Upper lobe of left lung (tissue), 6 donors: ENCODE data around the gene KIRREL3. TPM values are rescaled to one million over a fixed set of nuclear protein-coding genes. Genes with fewer than 3 reads are reported as not detected.

Experiments
- ATAC-seq, 2 donors: fragments of 200-7000 bp; cut with Tn5 transposase; one replicate each; pipeline ENCODE4 v1.9.1; 2022; ENCODE audit warnings: mild to moderate bottlenecking in 2 of 2, moderate library complexity in 2 of 2; ENCODE audit not compliant: low FRiP score in 2 of 2
- DNase-seq, 2 donors: peaks; one replicate each; pipeline ENCODE4 v3.0.0-alpha.2; 2019 to 2020
- H3K27ac ChIP-seq, 4 donors: fragments of 200-600 bp; sonication (generic); one replicate each; pipeline ENCODE4 v1.5.1; 2016 to 2019
- H3K27me3 ChIP-seq, 4 donors: fragments of 200-600 bp; sonication (generic); one replicate each; pipeline ENCODE4 v1.5.1; 2017 to 2019
- H3K36me3 ChIP-seq, 4 donors: fragments of 200-600 bp; sonication (generic); one replicate each; pipeline ENCODE4 v1.5.1; 2016 to 2019
- H3K4me1 ChIP-seq, 4 donors: fragments of 200-600 bp; sonication (generic); one replicate each; pipeline ENCODE4 v1.5.1; 2018 to 2019
- H3K4me3 ChIP-seq, 4 donors: fragments of 200-600 bp; sonication (generic); one replicate each; pipeline ENCODE4 v1.5.1; 2017 to 2019; ENCODE audit warnings: mild to moderate bottlenecking in 2 of 4, moderate library complexity in 1 of 4
- H3K9me3 ChIP-seq, 4 donors: fragments of 200-600 bp; sonication (generic); one replicate each; pipeline ENCODE4 v1.5.1; 2018 to 2019
- EP300 ChIP-seq, 4 donors: sonication (generic); formaldehyde crosslinking; IDR thresholded peaks; one replicate each; pipeline ENCODE4 v1.5.1; 2017; ENCODE audit warnings: antibody characterized with exemption in 4 of 4, control low read depth in 2 of 4
- POLR2A ChIP-seq, 4 donors: fragments of 450-650 bp; IDR thresholded peaks; one replicate each; pipeline ENCODE4 v1.5.1; 2016 to 2017; ENCODE audit warnings: antibody characterized with exemption in 4 of 4, mild to moderate bottlenecking in 2 of 4
- POLR2AphosphoS5 ChIP-seq, 2 donors: sonication (generic); formaldehyde crosslinking; IDR thresholded peaks; one replicate each; pipeline ENCODE4 v1.5.1; 2017; ENCODE audit warnings: antibody characterized with exemption in 2 of 2
- WGBS, 2 donors: methylation state at CpG; one replicate each; pipeline ENCODE4 v1.1.5; 2017 to 2018; 5-methylcytosine and 5-hydroxymethylcytosine counted together
- total RNA-seq, 6 donors: library from RNA; depleted of rRNA in 4 of 6; stranded (reverse); fragments of >200 nt in 4 of 6; gene quantifications; one replicate each; pipeline versions ENCODE4 v1.1.0 to v1.2.1, GENCODE V29; 2016 to 2021
- TF ChIP-seq, protein P1 (sequence below), 6 experiments: fragments of 450-650 bp in 4 of 6; fragments of 200-600 bp in 2 of 6; sonication (generic) in 2 of 6; IDR thresholded peaks; one replicate each; pipeline ENCODE4 v1.5.1; 2016 to 2019; ENCODE audit warnings: antibody characterized with exemption in 6 of 6
- donor health status: DM: no; HTN: no; CAD: no; lungs with moderate emphysema.
- donor health status: DM: no; HTN: yes; CAD: no; lungs with severe emphysema.

KIRREL3 gene
- total RNA-seq, 6 donors from 2014 or later = 0.22 to 0.24 TPM; not detected in 4

DNA sequence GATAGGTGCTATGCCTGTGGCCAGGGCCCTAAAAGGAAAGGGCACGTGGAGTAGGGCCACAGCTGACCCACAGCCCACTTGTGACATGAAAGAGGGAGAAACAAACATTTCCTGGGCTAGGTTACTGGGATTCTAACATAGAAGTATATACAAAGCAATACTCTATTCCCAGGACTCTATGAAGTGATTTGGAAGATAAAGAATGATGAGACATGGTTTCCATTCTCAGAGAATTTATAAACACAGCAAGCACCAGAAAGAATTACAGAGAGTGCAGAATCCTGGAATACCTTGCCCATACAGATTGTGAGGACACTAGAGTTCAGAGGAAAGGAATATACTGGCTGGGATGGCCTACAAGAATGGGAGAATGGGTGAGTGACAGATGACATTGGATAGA lies 86.4 kb downstream of the KIRREL3 start:
- H3K27me3 ChIP-seq = no peaks in the 10 kb centered on the region
- no peak overlapping the region for H3K4me3 ChIP-seq
- DNase-seq = no peak
- WGBS, 2 donors = 80 to 85% methylated on average over 1 of the region's 1 CpG
- no peak overlapping the region for H3K27ac ChIP-seq
- TF ChIP-seq, protein P1, sequence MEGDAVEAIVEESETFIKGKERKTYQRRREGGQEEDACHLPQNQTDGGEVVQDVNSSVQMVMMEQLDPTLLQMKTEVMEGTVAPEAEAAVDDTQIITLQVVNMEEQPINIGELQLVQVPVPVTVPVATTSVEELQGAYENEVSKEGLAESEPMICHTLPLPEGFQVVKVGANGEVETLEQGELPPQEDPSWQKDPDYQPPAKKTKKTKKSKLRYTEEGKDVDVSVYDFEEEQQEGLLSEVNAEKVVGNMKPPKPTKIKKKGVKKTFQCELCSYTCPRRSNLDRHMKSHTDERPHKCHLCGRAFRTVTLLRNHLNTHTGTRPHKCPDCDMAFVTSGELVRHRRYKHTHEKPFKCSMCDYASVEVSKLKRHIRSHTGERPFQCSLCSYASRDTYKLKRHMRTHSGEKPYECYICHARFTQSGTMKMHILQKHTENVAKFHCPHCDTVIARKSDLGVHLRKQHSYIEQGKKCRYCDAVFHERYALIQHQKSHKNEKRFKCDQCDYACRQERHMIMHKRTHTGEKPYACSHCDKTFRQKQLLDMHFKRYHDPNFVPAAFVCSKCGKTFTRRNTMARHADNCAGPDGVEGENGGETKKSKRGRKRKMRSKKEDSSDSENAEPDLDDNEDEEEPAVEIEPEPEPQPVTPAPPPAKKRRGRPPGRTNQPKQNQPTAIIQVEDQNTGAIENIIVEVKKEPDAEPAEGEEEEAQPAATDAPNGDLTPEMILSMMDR (IDR thresholded peaks at IDR 0.05) = no peak
- TF ChIP-seq POLR2AphosphoS5 (IDR thresholded peaks at IDR 0.05) = no peak
- no peak for TF ChIP-seq EP300 (IDR thresholded peaks at IDR 0.05)
- TF ChIP-seq POLR2A (IDR thresholded peaks at IDR 0.05) = no peak
- H3K9me3 ChIP-seq = no peaks in the 10 kb centered on the region
- H3K4me1 ChIP-seq = no peaks in the 10 kb centered on the region
- no peaks in the 10 kb centered on the region for H3K36me3 ChIP-seq
- ATAC-seq = no peak

DNA sequence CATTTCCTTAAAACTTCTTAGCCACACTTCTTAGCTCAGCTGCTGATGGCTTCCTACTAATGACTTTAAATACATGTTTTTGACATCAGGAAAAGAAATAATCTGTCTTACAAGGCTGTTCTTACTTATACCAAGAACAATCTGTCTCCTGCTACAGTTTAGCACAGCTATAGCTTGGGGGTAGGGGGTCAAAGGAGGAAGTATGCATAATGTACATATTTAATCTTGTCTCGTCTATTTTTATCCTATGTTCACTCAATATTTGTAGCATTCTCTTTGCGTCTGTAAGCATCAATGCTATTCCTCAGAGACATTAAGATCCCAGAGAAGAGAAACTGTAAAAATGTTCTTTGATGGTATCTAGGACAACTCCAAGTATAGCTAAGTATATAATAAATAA lies 96.0 kb downstream of the KIRREL3 start:
- Histone ChIP-seq H3K36me3 (no peaks in the 10 kb centered on the region), H3K4me1 (no peaks in the 10 kb centered on the region), H3K27ac (no peak overlapping the region), H3K4me3 (no peak overlapping the region), H3K9me3 (no peaks in the 10 kb centered on the region), H3K27me3 (no peaks in the 10 kb centered on the region)
- no peak for ATAC-seq
- no peak for DNase-seq
- no peak for TF ChIP-seq POLR2AphosphoS5 (IDR thresholded peaks at IDR 0.05)
- TF ChIP-seq POLR2A (IDR thresholded peaks at IDR 0.05) = no peak
- WGBS, 2 donors = 68 to 81% methylated on average over 2 of the region's 2 CpGs

DNA sequence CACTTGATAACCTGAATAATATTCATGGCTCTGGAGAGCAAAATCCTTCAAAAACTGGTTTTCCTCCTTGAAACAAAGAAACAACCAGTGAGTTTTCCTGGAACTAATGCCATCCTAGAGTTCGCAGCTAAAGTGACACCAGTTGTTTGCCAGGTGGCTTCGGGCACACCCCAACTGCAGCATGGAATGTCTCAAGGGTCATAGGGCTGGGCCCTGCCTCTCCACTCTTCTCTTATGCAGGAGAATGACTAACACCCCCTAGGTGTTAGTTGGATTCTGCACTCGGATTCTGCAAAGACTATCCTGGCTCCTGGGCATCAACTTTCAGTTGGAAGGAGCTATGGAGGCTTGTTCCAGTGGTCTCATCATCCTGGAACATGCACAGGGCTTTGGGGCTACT lies 98.8 kb downstream of the KIRREL3 start:
- Histone ChIP-seq H3K4me3 (no peak overlapping the region), H3K36me3 (no peaks in the 10 kb centered on the region), H3K27me3 (no peaks in the 10 kb centered on the region), H3K27ac (no peak overlapping the region), H3K4me1 (no peaks in the 10 kb centered on the region), H3K9me3 (no peaks in the 10 kb centered on the region)
- TF ChIP-seq POLR2AphosphoS5 (IDR thresholded peaks at IDR 0.05) = no peak
- no peak for TF ChIP-seq POLR2A (IDR thresholded peaks at IDR 0.05)
- TF ChIP-seq, protein P1 (IDR thresholded peaks at IDR 0.05) = no peak
- no peak for DNase-seq
- 33 to 44% methylated on average over 2 to 3 of the region's 3 CpGs for WGBS, 2 donors
- ATAC-seq = no peak

DNA sequence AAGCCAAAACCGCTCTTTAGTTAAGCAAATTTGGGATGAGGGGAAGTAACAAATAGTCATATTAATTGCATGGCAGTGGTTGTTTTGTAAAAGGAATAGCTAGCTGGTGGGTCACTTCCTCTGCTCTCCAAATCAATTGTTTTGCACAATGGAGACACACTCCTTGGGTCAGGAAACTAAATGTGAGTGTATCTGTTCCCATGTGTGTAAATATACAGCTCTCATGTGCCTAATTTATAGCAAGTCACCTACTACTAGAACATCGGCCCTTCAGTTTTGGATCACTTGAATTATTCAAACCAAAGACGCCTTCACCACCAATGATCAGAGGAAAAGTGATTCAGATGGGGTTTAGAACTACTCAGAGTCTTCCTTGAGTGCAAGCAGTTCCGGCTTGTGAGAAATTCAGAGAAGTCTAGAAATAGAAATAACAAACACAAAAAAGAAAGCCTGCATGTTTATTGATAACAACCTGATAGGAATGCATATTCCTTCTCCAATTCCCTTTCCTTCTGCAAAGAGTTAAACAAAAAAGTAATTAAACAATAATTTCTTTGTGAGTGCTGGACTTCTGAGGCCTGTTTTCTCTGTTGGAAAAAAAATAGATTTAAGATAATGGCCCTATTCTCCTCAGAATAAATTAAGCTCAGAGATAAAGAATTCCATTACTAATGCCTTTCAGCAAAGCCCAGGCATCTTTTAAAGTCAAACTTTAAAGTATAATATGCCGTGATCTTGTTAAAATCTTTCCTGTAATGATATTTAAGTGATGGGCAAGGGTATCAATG lies 100.4 kb downstream of the KIRREL3 start:
- no peak for TF ChIP-seq POLR2A (IDR thresholded peaks at IDR 0.05)
- no peak for TF ChIP-seq EP300 (IDR thresholded peaks at IDR 0.05)
- TF ChIP-seq POLR2AphosphoS5 (IDR thresholded peaks at IDR 0.05) = no peak
- TF ChIP-seq, protein P1 (IDR thresholded peaks at IDR 0.05) = no peak
- 75 to 76% methylated on average over 5 of the region's 5 CpGs for WGBS, 2 donors
- no peak for ATAC-seq
- Histone ChIP-seq H3K4me1 (no peaks in the 10 kb centered on the region), H3K27me3 (no peaks in the 10 kb centered on the region), H3K27ac (no peak overlapping the region), H3K4me3 (no peak overlapping the region), H3K9me3 (peaks cover 0 to 12% (median 7%) of the 10 kb centered on the region in 4 donors), H3K36me3 (no peaks in the 10 kb centered on the region)
- no peak for DNase-seq

DNA sequence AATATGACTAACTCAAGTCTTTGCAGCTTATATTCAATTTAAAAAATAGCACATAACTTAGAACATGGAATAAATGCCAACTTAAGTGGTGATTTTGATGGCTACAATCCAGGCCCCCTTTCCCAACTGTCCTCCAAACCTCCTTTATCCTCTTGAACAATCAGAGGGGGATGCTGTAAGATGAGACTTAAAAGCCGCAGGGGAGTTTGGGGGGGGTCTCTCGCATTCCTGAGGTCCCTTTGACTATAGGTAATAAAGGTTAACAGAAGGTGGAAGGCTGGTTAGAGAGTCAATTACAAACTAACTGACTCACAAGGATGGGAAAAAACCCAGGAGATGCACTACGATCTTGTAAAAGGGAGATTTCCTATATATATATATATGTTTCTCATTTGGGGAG lies 101.8 kb downstream of the KIRREL3 start:
- 81 to 86% methylated on average over 3 of the region's 3 CpGs for WGBS, 2 donors
- Histone ChIP-seq H3K27me3 (no peaks in the 10 kb centered on the region), H3K27ac (no peak overlapping the region), H3K4me1 (no peaks in the 10 kb centered on the region), H3K4me3 (no peak overlapping the region), H3K9me3 (peaks cover 0 to 12% (median 7%) of the 10 kb centered on the region in 4 donors), H3K36me3 (no peaks in the 10 kb centered on the region)
- ATAC-seq (no peak), DNase-seq (no peak)
- no peak for TF ChIP-seq EP300 (IDR thresholded peaks at IDR 0.05)
- TF ChIP-seq, protein P1 (IDR thresholded peaks at IDR 0.05) = no peak
